CD4-positive, alpha-beta T cell (primary cell): ENCODE measurements around the gene TMEM132A. TPM values are rescaled to one million over a fixed set of nuclear protein-coding genes. Genes with fewer than 3 reads are reported as not detected.

Experiments used
- ATAC-seq: fragments of 200-7000 bp; cut with Tn5 transposase; one replicate; pipeline ENCODE4 v1.10.0; 2022; ENCODE audit warnings: mild to moderate bottlenecking; ENCODE audit not compliant: poor library complexity
- CTCF ChIA-PET: fragments of 350-600 bp; sonication (Branson Sonifier 250); formaldehyde crosslinking; loops from one replicate; lab custom pipeline; 2021; ENCODE audit warnings: antibody characterized with exemption, inconsistent platforms; lab: Charles Lee
- POLR2A ChIA-PET: fragments of 350-600 bp; sonication (Branson Sonifier 250); formaldehyde crosslinking; loops from one replicate; lab custom pipeline; 2021; ENCODE audit warnings: antibody characterized with exemption, inconsistent platforms; lab: Charles Lee
- DNase-seq, 14 experiments: peaks; one replicate each; pipeline ENCODE4 v3.0.0-alpha.2; 2013 to 2020; ENCODE audit warnings: mixed read lengths in 2 of 14
- H3K27ac ChIP-seq, 2 donors: one replicate each; pipeline versions ENCODE4 v1.5.1 to v1.7.0; 2013; ENCODE audit warnings: low read length in 2 of 2, low read depth in 1 of 2, mild to moderate bottlenecking in 1 of 2
- H3K27me3 ChIP-seq, 2 experiments: 1 replicate in 1 of 2; 2 replicates in 1 of 2; pipeline versions ENCODE4 v1.6.1 to v1.7.0; 2013; ENCODE audit warnings: low read length in 2 of 2, control low read depth in 1 of 2, mild to moderate bottlenecking in 1 of 2, moderate library complexity in 1 of 2; ENCODE audit not compliant: insufficient read depth in 2 of 2, control insufficient read depth in 1 of 2
- H3K36me3 ChIP-seq: one replicate; pipeline ENCODE4 v1.6.1; 2013; ENCODE audit warnings: low read length, control low read depth; ENCODE audit not compliant: insufficient read depth
- H3K4me1 ChIP-seq: one replicate; pipeline ENCODE4 v1.6.1; 2013; ENCODE audit warnings: low read length, control low read depth; ENCODE audit not compliant: insufficient read depth
- H3K4me3 ChIP-seq: one replicate; pipeline ENCODE4 v1.5.1; 2013; ENCODE audit warnings: mild to moderate bottlenecking, low read length, moderate library complexity
- H3K9me3 ChIP-seq, 2 experiments: 1 replicate in 1 of 2; 2 replicates in 1 of 2; pipeline versions ENCODE4 v1.6.1 to v1.7.0; 2013; ENCODE audit warnings: low read length in 2 of 2, mild to moderate bottlenecking in 2 of 2, control low read depth in 1 of 2, moderate library complexity in 1 of 2; ENCODE audit not compliant: control insufficient read depth in 1 of 2, insufficient read depth in 1 of 2
- H3K27ac Mint-ChIP-seq: one replicate; pipeline ENCODE4 v1.8.0; 2020; ENCODE audit warnings: mixed read lengths
- H3K27me3 Mint-ChIP-seq: one replicate; pipeline ENCODE4 v1.8.0; 2021; ENCODE audit warnings: mixed read lengths
- H3K36me3 Mint-ChIP-seq: one replicate; pipeline ENCODE4 v1.8.0; 2021; ENCODE audit warnings: low read depth, mixed read lengths
- H3K4me1 Mint-ChIP-seq: one replicate; pipeline ENCODE4 v1.8.0; 2021; ENCODE audit warnings: low read depth, mixed read lengths
- H3K4me3 Mint-ChIP-seq: one replicate; pipeline ENCODE4 v1.8.0; 2020; ENCODE audit warnings: mild to moderate bottlenecking, mixed read lengths
- H3K9me3 Mint-ChIP-seq: one replicate; pipeline ENCODE4 v1.8.0; 2020; ENCODE audit warnings: mixed read lengths
- CTCF ChIP-seq: fragments of 200-600 bp; IDR thresholded peaks from one replicate; pipeline ENCODE4 v1.8.0; 2022; ENCODE audit warnings: antibody characterized with exemption, mild to moderate bottlenecking
- intact Hi-C, 2 experiments: fragments of 100-400 bp; cut with DNase I in 1 of 2; cut with micrococcal nuclease in 1 of 2; formaldehyde crosslinking; loops; one replicate each; pipeline versions ENCODE4 v1.15.1 to v1.9.0; 2023 to 2025; cut with DNase I, micrococcal nuclease
- total RNA-seq, 174 experiments: library from RNA in 2 of 174; stranded (reverse) in 2 of 174; gene quantifications; one replicate each; pipeline ENCODE4 v1.2.3 and lab custom pipeline; 2021 to 2026

TMEM132A gene
- total RNA-seq, 2 experiments from 2014 or later = not detected

GRCh38 chr11:60945295-60945667 lies 21.0 kb downstream of the TMEM132A start:
- H3K9me3 ChIP-seq = no peaks in the 10 kb centered on the region
- DNase-seq (no peak), ATAC-seq (no peak)
- no peak overlapping the region for H3K27ac Mint-ChIP-seq
- no peak for TF ChIP-seq CTCF
- no peak overlapping the region for H3K4me3 ChIP-seq
- peaks cover 4% of the 10 kb centered on the region for H3K4me1 ChIP-seq
- H3K27me3 Mint-ChIP-seq = peaks cover 3% of the 10 kb centered on the region
- no peaks in the 10 kb centered on the region for H3K36me3 ChIP-seq
- intact Hi-C loops = no loop called here
- H3K27ac ChIP-seq = no peak overlapping the region
- H3K4me3 Mint-ChIP-seq = no peak overlapping the region
- H3K4me1 Mint-ChIP-seq = peaks cover 4% of the 10 kb centered on the region
- H3K9me3 Mint-ChIP-seq = no peaks in the 10 kb centered on the region
- POLR2A ChIA-PET = no interaction called here
- peaks cover 11% of the 10 kb centered on the region for H3K36me3 Mint-ChIP-seq
- CTCF ChIA-PET = interaction anchor here (0.6 to 1.0 kb wide), 2 partner anchors 17 to 212 kb away, joined by 3 read pairs; no protein-coding TSS in a partner anchor
- H3K27me3 ChIP-seq = peaks cover 0 to 4% of the 10 kb centered on the region in 2 experiments

GRCh38 chr11:60946601-60947264 lies 22.5 kb downstream of the TMEM132A start:
- Histone ChIP-seq H3K9me3 (no peaks in the 10 kb centered on the region), H3K4me3 (no peak overlapping the region), H3K36me3 (no peaks in the 10 kb centered on the region), H3K4me1 (peaks cover 16% of the 10 kb centered on the region), H3K27ac (no peak overlapping the region), H3K27me3 (peaks cover 0 to 10% of the 10 kb centered on the region in 2 experiments)
- ATAC-seq = no peak
- ChIA-PET CTCF (no interaction called here), POLR2A (no interaction called here)
- TF ChIP-seq CTCF = no peak
- intact Hi-C loops = no loop called here
- no peak for DNase-seq
- Mint-ChIP-seq H3K27me3 (peaks cover 3% of the 10 kb centered on the region), H3K4me1 (peaks cover 7% of the 10 kb centered on the region), H3K4me3 (no peak overlapping the region), H3K27ac (no peak overlapping the region), H3K9me3 (no peaks in the 10 kb centered on the region), H3K36me3 (peaks cover 5% of the 10 kb centered on the region)

- Histone ChIP-seq H3K4me1 (peaks cover 26% of the 10 kb centered on the region), H3K27me3 (peaks cover 0 to 13% of the 10 kb centered on the region in 2 experiments), H3K9me3 (no peaks in the 10 kb centered on the region), H3K36me3 (no peaks in the 10 kb centered on the region), H3K27ac (no peak overlapping the region), H3K4me3 (no peak overlapping the region)
- Mint-ChIP-seq H3K9me3 (no peaks in the 10 kb centered on the region), H3K4me3 (no peak overlapping the region), H3K4me1 (peaks cover 17% of the 10 kb centered on the region), H3K36me3 (peaks cover 5% of the 10 kb centered on the region), H3K27me3 (peaks cover 4% of the 10 kb centered on the region), H3K27ac (no peak overlapping the region)
- ATAC-seq = no peak
- CTCF ChIA-PET = no interaction called here
- intact Hi-C loops = no loop called here
- no peak for DNase-seq
- POLR2A ChIA-PET = no interaction called here
- no peak for TF ChIP-seq CTCF
Measured at GRCh38 chr11:60947700-60948099, 23.4 kb downstream of the TMEM132A start.
